ENCODE data around the gene HS3ST3B1.

GRCh38 chr17:14361945-14362508 lies 61.1 kb downstream of the HS3ST3B1 start:
- TF ChIP-seq CTCF (conservative IDR thresholded peaks at IDR 0.05), result no peak
- TF ChIP-seq ZFX (IDR thresholded peaks at IDR 0.05), result no peak

Data from C4-2B (cell line).